CD4-positive, alpha-beta T cell treated with Interleukin-12 subunit alpha and Interleukin-12 subunit beta, for 1 hour (primary cell): ENCODE data around the gene ADAMTS10.
"Not testable (repeated sequence)": the region's sequence is repeated elsewhere in the genome, so short reads cannot be mapped to it uniquely, and the experiment has no call there.

Experiments
- DNase-seq: peaks from one replicate; pipeline ENCODE4 v3.0.0-alpha.2; 2020

The ADAMTS10 gene

DNA sequence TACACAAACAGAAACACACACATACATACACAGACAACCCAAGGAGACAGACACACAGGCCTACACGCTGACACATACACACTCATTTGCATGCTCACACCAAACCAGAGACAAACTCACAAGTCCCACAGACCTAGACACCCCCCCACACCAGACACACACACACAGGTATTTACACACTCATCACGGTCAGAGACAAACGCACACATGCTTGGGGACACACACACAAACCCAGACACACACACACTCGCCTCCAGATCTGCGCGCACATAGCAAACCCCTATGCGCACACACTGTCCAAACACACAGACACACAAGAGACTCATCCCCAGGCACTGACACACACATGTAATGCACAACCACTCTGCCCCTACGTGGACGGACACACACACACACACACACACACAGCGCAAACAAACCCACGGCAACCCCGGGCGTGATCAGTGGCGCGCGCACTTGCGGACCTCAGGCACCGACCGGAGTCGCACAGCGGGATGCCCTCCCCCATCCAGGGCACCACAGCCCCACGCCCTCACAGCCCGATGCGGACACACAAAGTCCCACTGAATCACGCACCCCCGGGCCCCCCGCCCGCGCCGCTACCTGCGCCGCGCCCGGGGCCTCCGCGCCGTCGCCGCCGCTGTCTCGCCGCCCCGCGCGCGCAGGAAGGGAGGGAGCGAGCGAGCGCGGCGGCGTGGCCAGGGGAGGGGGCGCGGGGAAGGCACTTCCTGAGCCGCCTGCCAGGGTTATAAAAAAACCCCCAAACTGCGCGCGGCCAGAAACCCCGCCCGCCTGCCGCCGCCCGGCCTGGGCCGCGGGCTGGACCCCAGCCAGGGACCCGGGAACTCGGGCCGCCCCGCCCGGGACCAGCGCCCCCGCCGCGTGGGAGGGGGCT is at the start of gene ADAMTS10:
Gene ADAMTS10 (minus strand): TSS at position 675 of the 895 bp plus-strand sequence. CDS start 5,005 bp downstream, outside the sequence.
- peak; percentile 59 for DNase-seq

DNA sequence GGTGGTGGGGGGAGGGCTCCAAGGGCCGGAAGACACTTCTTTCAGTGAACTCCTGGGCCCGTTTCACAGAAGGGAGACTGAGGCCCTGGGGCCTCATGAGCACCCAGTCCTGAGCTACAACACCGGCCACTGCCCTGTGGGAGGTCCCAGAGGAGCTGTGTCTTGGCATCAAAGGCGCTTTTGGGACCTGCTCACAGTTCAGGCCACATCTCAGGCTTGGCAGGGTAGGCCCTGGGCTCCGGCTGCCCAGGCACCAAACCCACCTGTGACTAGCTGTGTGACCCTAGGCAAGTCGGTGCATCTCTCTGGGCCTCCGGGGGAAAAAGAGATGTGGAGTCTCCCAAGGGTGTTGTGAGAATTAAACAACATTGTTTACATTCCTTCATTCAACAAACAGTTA is 49.4 kb upstream of the ADAMTS10 start:
- DNase-seq: no peak

GRCh38 chr19:8657869-8658268 is 47.4 kb upstream of the ADAMTS10 start:
- DNase-seq: no peak

- peak; percentile 43 for DNase-seq
These were observed 44.8 kb upstream of the ADAMTS10 start for GRCh38 chr19:8655340-8655709.

GRCh38 chr19:8654591-8655339 is 44.2 kb upstream of the ADAMTS10 start:
- peak; percentile 72 for DNase-seq

DNA sequence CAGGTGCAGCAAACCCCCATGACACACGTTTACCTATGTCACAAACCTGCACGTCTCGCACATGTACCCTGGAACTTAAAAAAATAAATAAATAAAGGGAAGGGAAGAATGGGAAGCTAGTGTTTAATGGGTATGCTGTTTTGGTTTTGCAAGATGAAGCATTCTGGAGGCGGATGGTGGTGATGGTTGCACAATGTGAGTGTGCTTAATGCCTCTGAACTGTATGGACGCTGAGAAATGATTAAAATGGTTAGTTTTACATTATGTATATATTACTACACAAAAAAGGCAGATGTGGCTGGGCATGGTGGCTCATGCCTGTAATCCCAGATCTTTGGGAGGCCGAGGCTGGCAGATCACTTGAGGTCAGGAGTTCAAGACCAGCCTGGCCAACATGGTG is 37.7 kb upstream of the ADAMTS10 start:
- no peak for DNase-seq

GRCh38 chr19:8643860-8644653 is 33.5 kb upstream of the ADAMTS10 start:
- DNase-seq: no peak

DNA sequence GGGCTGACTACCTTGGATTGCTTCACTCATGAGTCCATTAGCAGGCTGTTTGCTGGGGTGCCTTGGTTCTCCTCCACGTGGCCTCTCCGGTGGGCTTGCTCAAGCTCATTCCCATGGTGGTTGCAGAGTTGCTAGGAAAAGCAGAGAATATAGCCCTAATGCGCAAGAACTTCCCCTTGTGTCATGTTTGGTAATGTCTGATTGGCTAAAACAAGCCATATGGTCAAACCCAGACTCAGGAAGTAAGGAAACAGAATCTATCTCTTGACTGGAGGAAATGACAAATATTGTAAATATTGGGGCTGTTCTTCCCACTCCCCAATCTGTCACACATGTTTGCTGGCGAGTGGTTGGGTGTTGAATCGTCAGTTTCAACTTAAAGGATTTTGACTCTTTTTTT is 32.0 kb upstream of the ADAMTS10 start:
- DNase-seq: no peak

GRCh38 chr19:8641908-8642547 is 31.5 kb upstream of the ADAMTS10 start:
- DNase-seq: peak; percentile 60

- no peak for DNase-seq
These were observed 30.8 kb upstream of the ADAMTS10 start for GRCh38 chr19:8641221-8641907.

DNA sequence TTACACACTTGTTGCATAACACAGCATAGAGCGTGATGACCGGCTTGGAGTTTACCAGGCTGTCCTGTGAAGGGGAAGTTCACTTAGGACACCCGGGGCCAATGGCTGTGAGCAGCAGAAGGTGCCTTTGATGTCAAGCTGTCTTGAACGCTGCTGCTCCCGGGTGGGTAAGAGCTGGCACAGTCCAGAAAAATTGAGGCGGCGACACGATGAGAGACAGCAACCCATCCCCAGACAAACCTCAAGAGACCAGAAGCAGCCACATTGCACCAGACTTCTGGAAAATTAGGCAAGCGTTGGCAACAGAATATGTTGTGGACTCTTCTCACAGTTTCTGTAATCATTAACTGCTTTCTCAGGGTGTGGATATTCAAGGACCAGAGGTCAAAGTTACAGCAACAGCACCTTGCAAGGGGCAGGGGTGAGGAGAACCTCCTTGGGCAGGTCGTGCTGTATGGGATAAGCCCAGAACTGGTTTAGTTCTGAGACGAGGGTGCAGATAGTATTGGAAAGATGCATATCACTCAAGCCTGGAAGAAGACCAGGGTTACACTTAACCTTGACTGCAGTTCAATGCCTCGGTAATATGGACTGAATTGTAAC is 30.0 kb upstream of the ADAMTS10 start:
- no peak for DNase-seq

DNA sequence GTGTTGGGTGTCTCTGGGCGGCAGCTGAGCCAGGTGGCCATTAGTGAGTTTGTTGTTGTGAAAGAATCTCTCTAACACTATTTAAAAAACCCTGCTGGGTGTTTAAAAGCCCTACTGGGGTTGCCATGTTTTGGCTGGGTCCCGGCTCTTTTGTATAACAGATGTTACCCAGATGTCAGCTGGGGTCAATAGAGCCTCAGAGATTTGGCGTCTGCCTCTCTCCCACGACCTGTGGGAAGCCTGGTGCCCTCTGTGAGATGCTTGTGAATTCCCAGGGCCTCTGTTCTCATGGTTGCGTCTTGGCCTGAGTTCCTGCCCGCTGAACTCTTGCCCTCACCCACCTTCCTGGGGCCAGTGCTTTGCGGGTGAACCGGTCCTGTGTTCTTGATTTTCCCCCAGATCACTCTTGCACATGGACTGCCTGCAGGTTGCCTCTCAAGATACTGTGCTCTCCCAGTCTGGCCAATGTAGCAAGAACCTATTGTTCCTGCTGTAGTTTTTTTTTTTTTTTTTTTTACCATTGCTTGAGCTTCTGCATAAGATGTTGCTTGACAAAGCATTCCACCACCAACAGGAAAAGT is 29.4 kb upstream of the ADAMTS10 start:
- DNase-seq: no peak

- DNase-seq: no peak
These were observed 27.6 kb upstream of the ADAMTS10 start for GRCh38 chr19:8638078-8638619.

DNA sequence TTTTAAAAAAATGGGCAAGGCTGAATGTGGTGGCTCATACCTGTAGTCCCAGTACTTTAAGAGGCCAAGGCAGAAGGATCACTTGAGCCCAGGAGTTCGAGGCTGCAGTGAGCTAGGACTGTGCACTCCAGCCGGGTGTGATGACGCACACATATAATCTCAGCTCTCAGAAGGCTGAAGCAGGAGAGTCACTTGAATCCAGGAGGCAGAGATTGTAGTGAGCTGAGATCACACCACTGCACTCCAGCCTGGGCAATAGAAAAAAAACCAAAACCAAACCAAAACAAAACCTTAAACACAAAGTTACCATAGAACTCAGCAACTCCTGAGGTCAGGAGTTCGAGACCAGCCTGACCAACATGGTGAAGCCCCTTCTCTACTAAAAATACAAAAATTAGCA is 26.6 kb upstream of the ADAMTS10 start:
- DNase-seq: not testable (repeated sequence)

DNA sequence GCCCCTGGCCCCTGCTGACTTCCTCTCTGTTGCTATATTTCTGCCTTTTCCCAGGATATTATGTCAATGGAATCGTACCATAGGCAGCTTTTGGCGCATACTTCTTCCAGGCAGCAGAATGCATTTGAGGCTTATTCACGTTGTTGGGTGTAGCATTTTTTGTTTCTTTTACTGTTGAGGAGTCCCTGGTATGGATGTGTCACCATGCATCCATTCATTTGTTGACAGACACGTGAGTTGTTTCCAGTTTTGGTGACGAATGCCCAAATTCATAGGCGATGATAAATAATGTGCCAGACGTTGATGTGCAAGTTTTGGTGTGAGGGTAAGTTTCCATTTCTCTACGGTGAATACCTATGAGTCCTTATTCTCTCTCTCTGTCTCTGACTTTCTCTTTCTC is 24.9 kb upstream of the ADAMTS10 start:
- no peak for DNase-seq

GRCh38 chr19:8631425-8631819 is 20.9 kb upstream of the ADAMTS10 start:
- no peak for DNase-seq

GRCh38 chr19:8630796-8631424 is 20.4 kb upstream of the ADAMTS10 start:
- DNase-seq: no peak

GRCh38 chr19:8629996-8630683 is 19.6 kb upstream of the ADAMTS10 start, which contains the start of gene NFILZ:
TSS of gene NFILZ (plus strand) at chr19:8630633. CDS start at chr19:8676766, 46,133 bp downstream.
- no peak for DNase-seq

GRCh38 chr19:8629184-8629583 is 18.7 kb upstream of the ADAMTS10 start:
- DNase-seq: no peak

DNA sequence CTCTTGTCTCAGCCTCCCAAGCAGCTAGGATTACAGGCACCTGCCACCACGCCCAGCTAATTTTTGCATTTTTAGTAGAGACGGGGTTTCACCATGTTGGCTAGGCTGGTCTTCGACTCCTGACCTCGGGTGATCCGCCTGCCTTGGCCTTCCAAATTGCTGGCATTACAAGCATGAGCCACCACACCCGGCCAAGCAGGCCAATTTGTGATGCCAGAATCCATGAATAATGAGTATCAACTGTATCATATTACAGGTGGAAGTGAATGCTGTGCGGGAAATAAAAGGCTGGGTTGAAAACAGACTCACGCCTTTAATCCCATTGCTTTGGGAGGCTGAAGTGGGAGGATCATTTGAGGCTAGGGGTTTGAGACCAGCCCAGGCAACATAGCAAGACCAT is 16.3 kb upstream of the ADAMTS10 start:
- no peak for DNase-seq
